ENCODE measurements around the gene PGD. TPM values are rescaled to one million over a fixed set of nuclear protein-coding genes. Genes with fewer than 3 reads are reported as not detected.

The PGD gene
- polyA plus RNA-seq, 1 experiment = 155 TPM

DNA sequence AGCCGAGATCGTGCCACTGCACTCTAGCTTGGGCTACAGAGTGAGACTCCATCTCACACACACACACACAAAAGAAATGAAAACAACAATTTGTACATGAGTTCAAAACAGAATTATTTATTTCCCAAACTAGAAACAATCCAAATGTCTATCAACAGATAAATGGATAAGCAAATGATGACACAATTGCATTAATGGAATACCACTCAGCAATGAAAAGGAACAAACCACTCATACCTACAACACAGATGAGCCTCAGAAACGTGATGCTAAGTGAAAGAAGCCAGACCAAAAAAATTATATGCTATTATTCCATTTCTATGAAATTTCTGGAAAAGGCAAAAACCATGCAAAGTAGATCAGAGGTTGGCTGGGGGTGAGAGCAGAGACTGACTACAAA, 2.0 kb upstream of the PGD start:
- H3K4me3 ChIP-seq (ENCODE audit: low read depth, low read length) = no peak overlapping the region
- CTCF ChIA-PET = no interaction called here
- no peak for DNase-seq (ENCODE audit: low read depth, low spot score)
- H3K27me3 ChIP-seq (ENCODE audit: control insufficient read depth, insufficient read depth, low read length) = no peaks in the 10 kb centered on the region
- POLR2A ChIA-PET = interaction anchor here (0.6 kb wide), 1 partner anchor 183 kb away, joined by 4 read pairs; no protein-coding TSS in a partner anchor
- TF ChIP-seq, protein P1, sequence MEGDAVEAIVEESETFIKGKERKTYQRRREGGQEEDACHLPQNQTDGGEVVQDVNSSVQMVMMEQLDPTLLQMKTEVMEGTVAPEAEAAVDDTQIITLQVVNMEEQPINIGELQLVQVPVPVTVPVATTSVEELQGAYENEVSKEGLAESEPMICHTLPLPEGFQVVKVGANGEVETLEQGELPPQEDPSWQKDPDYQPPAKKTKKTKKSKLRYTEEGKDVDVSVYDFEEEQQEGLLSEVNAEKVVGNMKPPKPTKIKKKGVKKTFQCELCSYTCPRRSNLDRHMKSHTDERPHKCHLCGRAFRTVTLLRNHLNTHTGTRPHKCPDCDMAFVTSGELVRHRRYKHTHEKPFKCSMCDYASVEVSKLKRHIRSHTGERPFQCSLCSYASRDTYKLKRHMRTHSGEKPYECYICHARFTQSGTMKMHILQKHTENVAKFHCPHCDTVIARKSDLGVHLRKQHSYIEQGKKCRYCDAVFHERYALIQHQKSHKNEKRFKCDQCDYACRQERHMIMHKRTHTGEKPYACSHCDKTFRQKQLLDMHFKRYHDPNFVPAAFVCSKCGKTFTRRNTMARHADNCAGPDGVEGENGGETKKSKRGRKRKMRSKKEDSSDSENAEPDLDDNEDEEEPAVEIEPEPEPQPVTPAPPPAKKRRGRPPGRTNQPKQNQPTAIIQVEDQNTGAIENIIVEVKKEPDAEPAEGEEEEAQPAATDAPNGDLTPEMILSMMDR (IDR thresholded peaks at IDR 0.05; ENCODE audit: low read depth, low read length) = no peak
- H3K9me3 ChIP-seq (ENCODE audit: control insufficient read depth, insufficient read depth, low read length) = peaks cover 4% of the 10 kb centered on the region; the same call in 1 of the 2 replicates
- no peak overlapping the region for H3K27ac ChIP-seq (ENCODE audit: low read depth, low read length)

DNA sequence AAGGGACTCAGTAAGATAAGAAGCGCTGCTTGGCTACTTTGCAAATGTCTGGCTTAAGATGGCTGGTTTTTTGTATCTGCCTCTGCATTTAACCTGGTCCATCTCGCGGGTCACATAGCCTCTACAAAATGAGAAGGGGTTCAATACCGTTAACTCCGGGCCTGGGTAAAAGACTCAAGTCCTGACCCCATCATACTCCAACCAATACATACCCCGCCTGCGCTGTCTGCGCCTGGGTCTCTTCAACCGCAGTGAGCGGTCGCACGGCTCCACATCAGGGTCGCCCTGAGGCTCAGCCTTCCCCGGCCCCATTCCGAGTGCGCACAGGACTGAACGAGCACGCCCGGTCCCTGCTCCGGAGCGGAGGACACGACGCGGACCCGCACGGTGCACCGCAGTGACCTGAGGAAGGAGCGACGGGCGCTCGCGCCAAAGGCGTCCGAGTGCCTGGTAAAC, 558 bp upstream of the PGD start:
- POLR2A ChIA-PET = interaction anchor here (0.7 to 4.1 kb wide), 9 partner anchors 10 to 352 kb away, joined by 3 to 72 read pairs (median 4); partner anchors contain the start of gene CENPS
- peak overlapping the region; percentile 57 for H3K27ac ChIP-seq (ENCODE audit: low read depth, low read length)
- no peaks in the 10 kb centered on the region for H3K27me3 ChIP-seq (ENCODE audit: control insufficient read depth, insufficient read depth, low read length)
- CTCF ChIA-PET = interaction anchor here (2.0 kb wide), 1 partner anchor 11 kb away, joined by 12 read pairs; no protein-coding TSS in a partner anchor
- H3K9me3 ChIP-seq (ENCODE audit: control insufficient read depth, insufficient read depth, low read length) = peaks cover 4% of the 10 kb centered on the region; the same call in 1 of the 2 replicates
- no peak for DNase-seq (ENCODE audit: low read depth, low spot score)
- TF ChIP-seq, protein P1 (IDR thresholded peaks at IDR 0.05; ENCODE audit: low read depth, low read length) = no peak
- peak overlapping the region; percentile 88 for H3K4me3 ChIP-seq (ENCODE audit: low read depth, low read length)

DNA sequence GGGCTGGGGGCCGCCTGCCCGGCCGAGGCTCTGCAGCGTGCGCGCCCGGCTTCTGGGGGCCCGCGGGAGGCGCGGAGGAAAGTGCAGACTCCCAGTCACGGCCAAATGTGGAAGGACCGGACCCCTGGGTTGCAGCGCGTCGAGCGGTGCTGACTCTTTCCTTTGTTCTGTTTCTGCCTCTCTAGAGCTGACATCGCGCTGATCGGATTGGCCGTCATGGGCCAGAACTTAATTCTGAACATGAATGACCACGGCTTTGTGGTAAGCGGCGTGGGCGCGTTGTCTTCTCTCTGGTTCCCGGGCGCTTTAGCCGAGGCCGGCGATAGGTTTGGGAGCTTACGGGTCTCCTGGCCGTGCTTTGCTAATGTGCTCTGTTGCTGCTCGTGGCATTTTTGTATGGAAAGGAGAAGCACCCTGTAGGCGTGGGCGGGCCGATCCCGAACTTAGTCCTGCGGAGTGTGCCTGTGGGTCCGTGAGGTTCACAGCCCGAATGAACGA, 629 bp downstream of the PGD start:
- TF ChIP-seq, protein P1 (IDR thresholded peaks at IDR 0.05; ENCODE audit: low read depth, low read length) = no peak
- no peak for DNase-seq (ENCODE audit: low read depth, low spot score)
- POLR2A ChIA-PET = interaction anchor here (2.6 to 4.1 kb wide), 4 partner anchors 11 to 22 kb away, joined by 10 to 72 read pairs (median 32); no protein-coding TSS in a partner anchor
- Histone ChIP-seq H3K9me3 (ENCODE audit: control insufficient read depth, insufficient read depth, low read length) (no peaks in the 10 kb centered on the region; the same call in 1 of the 2 replicates), H3K27me3 (ENCODE audit: control insufficient read depth, insufficient read depth, low read length) (no peaks in the 10 kb centered on the region), H3K4me3 (ENCODE audit: low read depth, low read length) (peak overlapping the region; percentile 92), H3K27ac (ENCODE audit: low read depth, low read length) (peak overlapping the region; percentile 91)
- CTCF ChIA-PET = interaction anchor here (1.1 to 2.7 kb wide), 5 partner anchors 12 to 31 kb away, joined by 3 to 18 read pairs (median 5); partner anchors contain the start of gene CENPS

DNA sequence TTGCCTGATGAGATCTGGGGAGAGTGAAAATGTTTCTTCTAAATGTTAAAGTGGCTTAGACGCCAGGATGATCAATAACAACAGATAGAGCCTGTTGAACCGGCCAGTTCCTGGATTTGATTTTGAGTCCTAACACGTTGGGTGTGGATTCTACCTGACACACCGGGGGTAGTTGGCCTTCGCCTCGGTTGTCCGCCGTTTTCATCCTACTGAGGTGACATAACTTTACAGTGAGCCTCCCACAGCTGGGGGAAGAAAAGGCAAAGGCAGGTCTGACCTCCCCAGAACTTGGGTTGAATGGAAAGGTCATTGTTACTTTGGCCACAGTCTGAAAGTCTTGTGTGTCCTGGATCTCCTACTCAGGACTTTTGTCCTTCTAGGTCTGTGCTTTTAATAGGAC, 1.1 kb downstream of the PGD start:
- H3K27me3 ChIP-seq (ENCODE audit: control insufficient read depth, insufficient read depth, low read length) = no peaks in the 10 kb centered on the region
- H3K9me3 ChIP-seq (ENCODE audit: control insufficient read depth, insufficient read depth, low read length) = no peaks in the 10 kb centered on the region; the same call in 1 of the 2 replicates
- peak overlapping the region; percentile 91 for H3K27ac ChIP-seq (ENCODE audit: low read depth, low read length)
- ChIA-PET POLR2A (interaction anchor here (2.6 to 4.1 kb wide), 4 partner anchors 12 to 22 kb away, joined by 10 to 72 read pairs (median 32); no protein-coding TSS in a partner anchor), CTCF (interaction anchor here (1.1 to 2.7 kb wide), 5 partner anchors 12 to 30 kb away, joined by 3 to 18 read pairs (median 5); partner anchors contain the start of gene CENPS)
- peak overlapping the region; percentile 92 for H3K4me3 ChIP-seq (ENCODE audit: low read depth, low read length)
- TF ChIP-seq, protein P1 (IDR thresholded peaks at IDR 0.05; ENCODE audit: low read depth, low read length) = no peak
- DNase-seq (ENCODE audit: low read depth, low spot score) = no peak

DNA sequence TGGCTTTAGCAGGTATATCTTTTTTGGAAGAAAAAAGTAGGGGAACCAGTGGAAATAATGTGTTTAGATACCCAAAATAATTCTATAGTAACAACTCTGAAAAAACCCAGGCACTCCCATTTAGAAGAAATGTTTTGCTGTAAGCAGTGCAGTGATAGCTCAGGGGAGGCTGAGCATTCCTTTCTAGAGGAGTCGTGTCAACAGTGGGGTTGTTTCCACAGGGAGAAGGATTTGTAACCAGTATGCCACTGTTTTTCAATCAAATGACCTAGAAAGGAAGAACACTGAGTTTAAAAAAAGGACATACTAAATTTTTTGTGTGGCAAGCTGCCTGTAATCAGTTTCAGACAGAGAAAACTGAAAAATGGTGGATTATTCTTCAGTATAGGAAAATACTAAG, 2.4 kb downstream of the PGD start:
- H3K4me3 ChIP-seq (ENCODE audit: low read depth, low read length) = peak overlapping the region; percentile 23
- ChIA-PET CTCF (interaction anchor here (0.6 to 2.7 kb wide), 2 partner anchors 24 to 131 kb away, joined by 3 to 18 read pairs; no protein-coding TSS in a partner anchor), POLR2A (interaction anchor here (2.6 to 4.1 kb wide), 3 partner anchors 13 to 21 kb away, joined by 10 to 72 read pairs (median 42); no protein-coding TSS in a partner anchor)
- H3K27ac ChIP-seq (ENCODE audit: low read depth, low read length) = peak overlapping the region; percentile 43
- peak; percentile 32 for DNase-seq (ENCODE audit: low read depth, low spot score)
- TF ChIP-seq, protein P1 (IDR thresholded peaks at IDR 0.05; ENCODE audit: low read depth, low read length) = no peak
- H3K27me3 ChIP-seq (ENCODE audit: control insufficient read depth, insufficient read depth, low read length) = no peaks in the 10 kb centered on the region
- no peaks in the 10 kb centered on the region; the same call in 1 of the 2 replicates for H3K9me3 ChIP-seq (ENCODE audit: control insufficient read depth, insufficient read depth, low read length)
